ENCODE results near the gene CAPZB.

GRCh38 chr1:19327301-19327700, 158.0 kb downstream of the CAPZB start:
- TF ChIP-seq, protein P1, sequence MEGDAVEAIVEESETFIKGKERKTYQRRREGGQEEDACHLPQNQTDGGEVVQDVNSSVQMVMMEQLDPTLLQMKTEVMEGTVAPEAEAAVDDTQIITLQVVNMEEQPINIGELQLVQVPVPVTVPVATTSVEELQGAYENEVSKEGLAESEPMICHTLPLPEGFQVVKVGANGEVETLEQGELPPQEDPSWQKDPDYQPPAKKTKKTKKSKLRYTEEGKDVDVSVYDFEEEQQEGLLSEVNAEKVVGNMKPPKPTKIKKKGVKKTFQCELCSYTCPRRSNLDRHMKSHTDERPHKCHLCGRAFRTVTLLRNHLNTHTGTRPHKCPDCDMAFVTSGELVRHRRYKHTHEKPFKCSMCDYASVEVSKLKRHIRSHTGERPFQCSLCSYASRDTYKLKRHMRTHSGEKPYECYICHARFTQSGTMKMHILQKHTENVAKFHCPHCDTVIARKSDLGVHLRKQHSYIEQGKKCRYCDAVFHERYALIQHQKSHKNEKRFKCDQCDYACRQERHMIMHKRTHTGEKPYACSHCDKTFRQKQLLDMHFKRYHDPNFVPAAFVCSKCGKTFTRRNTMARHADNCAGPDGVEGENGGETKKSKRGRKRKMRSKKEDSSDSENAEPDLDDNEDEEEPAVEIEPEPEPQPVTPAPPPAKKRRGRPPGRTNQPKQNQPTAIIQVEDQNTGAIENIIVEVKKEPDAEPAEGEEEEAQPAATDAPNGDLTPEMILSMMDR (IDR thresholded peaks at IDR 0.05; ENCODE audit: low read length) = no peak
- TF ChIP-seq EZH2 (IDR thresholded peaks at IDR 0.05; ENCODE audit: borderline replicate concordance, low read length) = no peak

Data from OCI-LY1 (cell line).